A549 (cell line): Measurements from ENCODE around the gene SCYGR5.

Experiments used
- CTCF ChIP-seq: fragments of >200 bp; sonication (Bioruptor Twin); formaldehyde crosslinking; IDR thresholded peaks from 3 replicates; pipeline ENCODE4 v1.5.1; 2016
- HOXB5 ChIP-seq: fragments of 250-450 bp; sonication (Bioruptor Pico); IDR thresholded peaks from 2 replicates; pipeline ENCODE4 v1.5.0; 2020; ENCODE audit warnings: mild to moderate bottlenecking, moderate library complexity
- KDM1A ChIP-seq: fragments of 200-600 bp; sonication (generic); IDR thresholded peaks from 2 replicates; pipeline ENCODE4 v1.6.1; 2016; ENCODE audit warnings: low read depth, mild to moderate bottlenecking
- MAFK ChIP-seq: fragments of 450-650 bp; IDR thresholded peaks from 2 replicates; pipeline ENCODE4 v1.6.1; 2014; ENCODE audit not compliant: partially characterized antibody
- MYC ChIP-seq: IDR thresholded peaks from 2 replicates; pipeline ENCODE4 v1.6.1; 2012; ENCODE audit warnings: mild to moderate bottlenecking, inconsistent platforms, low read length, improper control_type of control experiment, borderline replicate concordance
- REST ChIP-seq: fragments of 200-600 bp; sonication (generic); IDR thresholded peaks from 2 replicates; pipeline ENCODE4 v1.6.1; 2016; ENCODE audit warnings: antibody characterized with exemption, mild to moderate bottlenecking, moderate library complexity
- TP53 ChIP-seq: fragments of 250-450 bp; sonication (Bioruptor Pico); IDR thresholded peaks from 2 replicates; pipeline ENCODE4 v1.5.0; 2021; ENCODE audit warnings: mild to moderate bottlenecking, moderate library complexity

- TF ChIP-seq MAFK (no peak), CTCF (no peak), HOXB5 (CRISPR knock-in tag) (no peak), KDM1A (no peak), TP53 (CRISPR knock-in tag) (no peak), REST (no peak), MYC (no peak)
Measured at GRCh38 chr2:227696990-227697679, 30.5 kb downstream of the SCYGR5 start.
